RPMI7951 (cell line): Measurements from ENCODE around the gene ANAPC16. TPM values are rescaled to one million over a fixed set of nuclear protein-coding genes. Genes with fewer than 3 reads are reported as not detected.
"Not testable (repeated sequence)": the region's sequence is repeated elsewhere in the genome, so short reads cannot be mapped to it uniquely, and the experiment has no call there.

ENCODE experiments used
- DNase-seq: peaks from one replicate; pipeline ENCODE4 v3.0.0-alpha.2; 2012; ENCODE audit warnings: low read depth
- total RNA-seq: library from RNA; depleted of rRNA; stranded (reverse); fragments of >200 nt; shearing (Covaris generic); gene quantifications from 2 replicates; pipeline ENCODE4 v1.2.3, GENCODE V29; 2014; rRNA removed

ANAPC16 gene
- total RNA-seq: 53.6 and 70.4 TPM in 2 replicates

- DNase-seq: peak; percentile 88
These were observed at the start of gene ANAPC16, which contains the start of gene ASCC1 for GRCh38 chr10:72215611-72216549. ANAPC16 (plus strand) TSS chr10:72216012; CDS start chr10:72223915, 7,903 bp downstream. ASCC1 (minus strand) TSS chr10:72216276; CDS start chr10:72213298, 2,978 bp downstream.

DNA sequence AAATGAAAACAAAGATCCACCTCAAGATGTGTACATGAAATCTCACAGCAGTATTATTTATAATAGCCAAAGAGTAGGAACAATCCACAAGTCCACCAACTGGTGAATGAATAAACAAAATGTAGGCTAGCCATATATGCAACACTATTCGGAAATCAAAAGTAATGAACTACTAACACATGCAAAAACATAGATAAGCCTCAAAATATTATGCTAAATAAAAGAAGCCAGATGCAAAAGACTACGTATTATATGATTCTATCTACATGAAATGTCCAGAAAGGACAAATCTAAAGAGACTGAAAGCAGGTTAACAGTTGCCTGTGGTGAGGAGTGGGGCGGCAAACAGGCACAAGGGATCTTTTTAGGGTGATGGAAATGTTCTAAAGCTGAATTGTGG is 48.7 kb upstream of the ANAPC16 start:
- no peak for DNase-seq

DNA sequence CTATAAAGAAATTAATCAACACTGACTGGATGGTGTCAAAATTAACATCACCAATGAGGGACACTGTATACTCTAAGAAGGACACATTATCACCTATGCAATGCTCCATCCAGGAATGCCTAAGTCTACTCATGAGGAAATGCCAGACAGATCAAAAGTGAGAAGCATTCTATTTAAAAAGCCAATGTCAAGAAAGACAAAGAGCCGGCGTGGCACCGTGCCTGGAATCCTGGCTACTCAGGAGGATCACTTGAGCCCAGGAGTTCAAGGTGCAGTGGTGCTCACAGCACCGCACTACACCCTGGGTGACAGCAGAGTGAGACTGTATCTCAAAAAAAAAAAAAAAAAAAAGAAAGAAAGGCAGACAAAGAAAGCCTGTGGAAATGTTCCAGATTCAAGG is 45.5 kb upstream of the ANAPC16 start:
- no peak for DNase-seq

- no peak for DNase-seq
These were observed 45.1 kb upstream of the ANAPC16 start for GRCh38 chr10:72170733-72171132.

DNA sequence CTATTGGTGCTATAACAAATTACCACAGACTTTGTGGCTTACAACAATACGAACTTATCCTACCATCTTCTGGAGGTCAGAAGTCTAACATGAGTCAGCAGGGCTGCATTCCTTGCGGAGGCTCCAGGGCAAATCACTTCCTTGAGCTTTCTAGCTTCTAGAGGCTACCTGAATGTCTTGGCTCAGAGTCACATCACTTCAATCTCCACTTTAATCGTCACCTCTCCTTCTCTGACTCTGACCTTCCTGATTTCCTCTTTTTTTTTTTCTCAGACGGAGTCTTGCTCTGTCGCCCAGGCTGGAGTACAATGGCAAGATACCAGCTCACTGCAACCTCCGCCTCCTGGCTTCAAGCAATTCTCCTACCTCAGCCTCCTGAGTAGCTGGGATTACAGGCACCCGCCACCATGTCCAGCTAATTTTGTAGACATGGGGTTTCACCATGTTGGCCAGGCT is 44.6 kb upstream of the ANAPC16 start:
- DNase-seq: peak; percentile 96

DNA sequence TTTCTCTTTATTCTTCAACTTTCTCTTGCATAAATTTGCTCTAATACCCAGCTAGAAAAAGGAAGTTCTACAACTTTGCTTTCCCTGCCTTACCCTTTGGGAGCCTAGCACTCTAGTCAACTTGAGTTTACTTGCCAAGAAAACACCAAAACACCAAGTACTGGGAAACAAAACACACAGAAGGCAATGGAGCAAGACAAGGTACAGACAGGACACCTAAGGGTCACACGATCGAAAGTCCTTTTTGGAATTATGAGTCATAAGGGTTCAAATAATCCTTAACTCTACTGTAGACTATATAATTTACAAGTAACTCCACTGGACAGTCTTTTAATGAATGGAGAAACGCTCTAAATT is 42.6 kb upstream of the ANAPC16 start:
- DNase-seq: peak; percentile 16

- DNase-seq: peak; percentile 73
These were observed 42.1 kb upstream of the ANAPC16 start for GRCh38 chr10:72173619-72174296.

GRCh38 chr10:72174297-72174662 is 41.5 kb upstream of the ANAPC16 start:
- no peak for DNase-seq

DNA sequence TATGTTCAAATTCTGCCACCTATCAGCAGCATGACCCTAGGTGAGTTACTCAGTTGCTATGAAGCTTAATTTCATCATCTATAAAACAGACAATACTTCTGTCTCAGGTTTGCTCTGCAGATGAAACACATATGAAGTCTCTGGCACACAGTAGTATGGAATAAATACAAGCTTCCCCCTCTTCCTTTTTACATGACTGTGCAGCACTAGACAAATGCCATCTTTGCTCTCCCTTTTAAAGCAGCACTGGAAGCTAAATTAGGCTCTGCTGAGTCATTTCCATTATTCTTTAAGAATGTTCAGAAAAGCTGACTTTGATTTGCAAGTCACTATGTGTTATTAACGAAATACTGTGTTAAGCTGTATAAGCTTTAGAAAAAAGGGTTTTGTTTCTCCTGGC is 40.7 kb upstream of the ANAPC16 start:
- peak; percentile 59 for DNase-seq

DNA sequence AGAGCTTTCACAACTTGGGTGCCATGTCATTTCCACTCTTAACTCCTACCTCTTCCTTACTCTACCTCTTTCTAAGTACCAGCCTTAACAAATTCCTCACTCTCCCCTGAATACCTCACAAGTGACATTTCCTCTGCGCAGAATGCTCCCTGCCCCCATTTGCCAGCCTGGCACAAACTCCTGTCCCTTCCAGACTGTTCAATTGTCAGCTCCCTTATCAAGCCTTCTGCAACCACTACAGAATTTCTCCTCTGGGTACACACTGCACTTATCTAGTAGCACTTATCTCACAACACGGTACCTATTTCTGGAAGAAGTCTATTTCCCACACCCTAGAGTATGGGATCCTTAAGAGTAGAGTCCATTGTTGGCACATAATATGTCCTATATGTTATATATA is 39.1 kb upstream of the ANAPC16 start:
- DNase-seq: no peak

- no peak for DNase-seq
These were observed 38.4 kb upstream of the ANAPC16 start for GRCh38 chr10:72177454-72177853.

GRCh38 chr10:72184156-72184555 is 31.7 kb upstream of the ANAPC16 start:
- no peak for DNase-seq

DNA sequence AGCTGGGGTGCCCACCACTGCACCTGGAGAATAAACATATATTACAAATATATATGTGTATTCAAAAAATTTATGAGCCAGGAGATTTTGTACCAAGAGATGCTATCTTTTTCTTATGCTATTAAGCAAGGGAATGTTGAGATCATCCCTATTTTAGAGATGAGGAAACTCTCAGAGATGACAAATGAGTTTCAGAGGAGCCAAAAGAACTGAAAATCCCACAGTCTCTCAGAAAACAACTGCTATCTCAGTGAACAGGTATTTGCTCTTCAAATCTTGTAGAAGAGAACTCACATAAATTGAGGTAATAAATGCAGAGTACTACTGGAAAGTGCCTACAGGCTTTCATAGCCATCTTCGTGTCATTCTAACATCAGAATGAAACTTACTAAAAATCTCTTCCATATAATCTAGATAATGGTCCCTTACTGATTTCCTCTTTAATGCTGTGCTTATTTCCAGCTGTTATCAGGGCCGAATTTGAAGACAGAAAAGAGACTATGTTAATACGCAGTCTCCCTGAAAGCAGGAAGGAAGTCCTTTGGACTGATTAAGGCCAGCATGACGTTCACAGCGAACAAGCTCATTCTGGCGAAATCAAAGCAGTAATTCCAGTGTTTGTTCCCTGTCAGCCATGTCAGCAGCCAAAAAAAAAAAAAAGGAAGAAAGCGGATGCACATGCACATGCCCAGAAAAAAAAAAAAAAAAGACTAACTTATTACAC is 29.4 kb upstream of the ANAPC16 start:
- no peak for DNase-seq

DNA sequence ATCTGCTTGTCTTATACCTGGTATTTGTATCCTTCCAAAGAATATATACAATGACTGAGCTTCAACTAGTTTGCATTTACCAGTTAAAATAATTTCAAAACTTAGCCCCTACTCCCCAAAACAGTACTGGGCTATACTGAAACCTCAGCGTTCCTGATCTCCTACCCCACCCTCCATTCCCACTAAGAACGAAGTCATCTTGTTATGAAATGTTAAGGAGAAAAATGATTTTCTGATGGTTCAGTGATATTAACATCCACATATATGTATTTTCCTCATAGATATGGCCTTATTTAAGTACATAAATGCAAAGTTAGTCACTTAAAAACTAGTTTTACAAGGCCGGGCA is 28.9 kb upstream of the ANAPC16 start:
- DNase-seq: no peak

DNA sequence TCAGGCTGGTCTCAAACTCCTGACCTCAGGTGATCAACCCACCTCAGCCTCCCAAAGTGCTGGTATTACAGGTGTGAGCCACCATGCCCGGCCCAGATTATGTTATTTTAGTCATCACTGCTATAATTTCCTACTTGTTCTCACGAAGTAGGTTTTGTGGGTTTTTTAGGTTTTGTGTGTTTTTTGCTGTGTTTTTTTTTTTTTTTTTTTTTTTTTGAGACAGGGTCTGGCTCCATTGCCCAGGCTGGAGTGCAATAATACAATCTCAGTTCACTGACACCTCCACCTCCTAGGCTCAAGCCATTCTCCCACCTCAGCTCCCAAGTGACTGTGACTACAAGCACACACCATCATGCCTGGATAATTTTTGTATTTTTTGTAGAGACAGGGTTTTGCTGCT is 20.9 kb upstream of the ANAPC16 start:
- DNase-seq: no peak

GRCh38 chr10:72200883-72201282 is 14.9 kb upstream of the ANAPC16 start:
- no peak for DNase-seq

GRCh38 chr10:72201293-72201692 is 14.5 kb upstream of the ANAPC16 start:
- no peak for DNase-seq

- DNase-seq: no peak
These were observed 11.5 kb upstream of the ANAPC16 start for GRCh38 chr10:72204296-72204695.

GRCh38 chr10:72204724-72205123 is 11.1 kb upstream of the ANAPC16 start:
- DNase-seq: no peak

DNA sequence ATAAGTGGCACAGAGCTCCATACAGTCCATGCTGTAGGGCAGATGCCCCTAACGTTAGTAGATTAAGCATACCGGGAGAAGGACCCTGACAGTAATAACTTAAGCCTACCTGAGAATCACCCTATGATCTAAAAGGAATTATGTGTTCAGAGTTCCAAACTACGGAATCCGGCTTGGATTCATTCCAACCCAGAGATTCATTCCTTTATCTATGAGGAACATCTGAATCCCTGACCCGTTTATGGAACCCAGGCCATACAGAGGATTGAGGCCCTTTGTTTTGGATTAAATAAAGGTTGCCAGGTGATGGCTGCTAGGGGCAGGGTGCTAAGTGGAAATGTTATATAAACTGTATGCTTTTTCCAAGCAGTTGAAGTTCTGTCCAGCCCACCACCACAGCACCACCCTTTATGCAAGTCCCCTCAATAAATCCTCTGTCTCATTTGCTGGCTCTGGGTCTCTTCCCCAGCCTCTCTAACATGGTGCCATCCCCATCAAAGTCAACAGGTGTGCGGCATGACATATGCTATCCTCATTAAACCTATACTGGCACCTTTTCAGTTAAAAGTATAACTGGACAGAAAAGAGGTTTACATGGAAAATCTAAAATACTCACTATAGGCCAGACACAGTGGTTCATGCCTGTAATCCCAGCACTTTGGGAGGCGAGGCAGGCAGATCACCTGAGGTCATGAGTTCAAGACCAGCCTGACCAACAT is 9.1 kb upstream of the ANAPC16 start:
- no peak for DNase-seq

DNA sequence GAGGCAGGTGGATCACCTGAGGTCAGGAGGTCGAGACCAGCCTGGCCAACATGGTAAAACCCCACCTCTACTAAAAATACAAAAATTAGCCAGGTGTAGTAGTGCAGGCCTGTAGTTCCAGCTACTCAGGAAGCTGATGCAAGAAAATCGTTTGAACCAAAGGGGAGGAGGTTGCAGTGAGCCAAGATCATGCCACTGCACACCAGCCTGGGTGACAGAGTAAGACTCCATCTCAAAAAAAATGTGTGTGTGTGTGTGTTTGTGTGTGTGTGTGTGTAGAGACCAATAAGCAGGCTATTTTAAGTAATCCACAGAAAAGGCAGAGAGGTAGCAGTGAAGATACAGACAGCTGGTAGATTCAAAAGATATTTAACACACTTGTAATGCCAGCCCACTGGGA is 7.3 kb upstream of the ANAPC16 start:
- DNase-seq: not testable (repeated sequence)

GRCh38 chr10:72211381-72211780 is 4.4 kb upstream of the ANAPC16 start:
- DNase-seq: not testable (repeated sequence)
